ENCODE results near the gene FBP1. TPM values are rescaled to one million over a fixed set of nuclear protein-coding genes. Genes with fewer than 3 reads are reported as not detected.
"Not testable (repeated sequence)": the region's sequence is repeated elsewhere in the genome, so short reads cannot be mapped to it uniquely, and the experiment has no call there.

The FBP1 gene
- total RNA-seq, 6 donors from 2014 or later: 67.1 to 423 (median 158) TPM

DNA sequence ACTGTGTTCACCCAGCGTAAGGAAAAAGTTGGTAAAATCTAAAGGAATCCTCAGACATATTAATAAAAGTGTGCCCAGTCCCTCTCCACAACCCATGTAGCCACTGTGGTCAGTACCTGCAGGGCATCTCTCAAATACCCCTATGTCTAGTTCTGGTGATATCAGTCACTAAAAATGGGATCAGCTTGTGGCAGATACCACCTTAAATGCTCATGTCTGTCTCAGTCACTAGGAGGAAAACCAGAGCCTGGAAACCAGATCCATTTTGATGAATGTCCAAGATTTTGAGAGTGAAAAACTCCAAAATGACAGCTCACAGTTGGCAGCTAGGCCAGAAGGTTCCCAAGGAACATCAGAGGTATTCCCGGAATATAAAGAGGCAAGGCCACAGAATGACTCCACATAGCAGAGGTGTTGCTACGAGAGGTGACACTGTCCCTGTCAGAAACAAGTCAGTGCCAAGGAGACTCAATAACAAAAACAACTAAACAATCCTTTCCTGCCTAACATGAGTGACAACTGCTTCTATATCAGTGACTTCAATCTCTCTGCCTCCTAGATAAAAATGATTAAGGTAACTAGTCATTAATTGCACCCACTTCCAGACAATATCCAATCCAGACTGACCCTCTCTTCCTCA lies 70.9 kb downstream of the FBP1 start:
- no peak for DNase-seq
- no peaks in the 10 kb centered on the region for H3K27me3 ChIP-seq
- no peaks in the 10 kb centered on the region for H3K36me3 ChIP-seq
- ATAC-seq (ENCODE audit: low FRiP score in 2 of 2): no peak
- TF ChIP-seq POLR2A (IDR thresholded peaks at IDR 0.05) (no peak), POLR2AphosphoS5 (IDR thresholded peaks at IDR 0.05) (no peak), EP300 (IDR thresholded peaks at IDR 0.05) (no peak)
- TF ChIP-seq, protein P1, sequence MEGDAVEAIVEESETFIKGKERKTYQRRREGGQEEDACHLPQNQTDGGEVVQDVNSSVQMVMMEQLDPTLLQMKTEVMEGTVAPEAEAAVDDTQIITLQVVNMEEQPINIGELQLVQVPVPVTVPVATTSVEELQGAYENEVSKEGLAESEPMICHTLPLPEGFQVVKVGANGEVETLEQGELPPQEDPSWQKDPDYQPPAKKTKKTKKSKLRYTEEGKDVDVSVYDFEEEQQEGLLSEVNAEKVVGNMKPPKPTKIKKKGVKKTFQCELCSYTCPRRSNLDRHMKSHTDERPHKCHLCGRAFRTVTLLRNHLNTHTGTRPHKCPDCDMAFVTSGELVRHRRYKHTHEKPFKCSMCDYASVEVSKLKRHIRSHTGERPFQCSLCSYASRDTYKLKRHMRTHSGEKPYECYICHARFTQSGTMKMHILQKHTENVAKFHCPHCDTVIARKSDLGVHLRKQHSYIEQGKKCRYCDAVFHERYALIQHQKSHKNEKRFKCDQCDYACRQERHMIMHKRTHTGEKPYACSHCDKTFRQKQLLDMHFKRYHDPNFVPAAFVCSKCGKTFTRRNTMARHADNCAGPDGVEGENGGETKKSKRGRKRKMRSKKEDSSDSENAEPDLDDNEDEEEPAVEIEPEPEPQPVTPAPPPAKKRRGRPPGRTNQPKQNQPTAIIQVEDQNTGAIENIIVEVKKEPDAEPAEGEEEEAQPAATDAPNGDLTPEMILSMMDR (IDR thresholded peaks at IDR 0.05): no peak
- H3K9me3 ChIP-seq: no peaks in the 10 kb centered on the region
- WGBS, 2 donors: 71% methylated on average over 3 of the region's 3 CpGs
- no peaks in the 10 kb centered on the region for H3K4me1 ChIP-seq
- H3K27ac ChIP-seq: no peak overlapping the region
- H3K4me3 ChIP-seq: no peak overlapping the region

DNA sequence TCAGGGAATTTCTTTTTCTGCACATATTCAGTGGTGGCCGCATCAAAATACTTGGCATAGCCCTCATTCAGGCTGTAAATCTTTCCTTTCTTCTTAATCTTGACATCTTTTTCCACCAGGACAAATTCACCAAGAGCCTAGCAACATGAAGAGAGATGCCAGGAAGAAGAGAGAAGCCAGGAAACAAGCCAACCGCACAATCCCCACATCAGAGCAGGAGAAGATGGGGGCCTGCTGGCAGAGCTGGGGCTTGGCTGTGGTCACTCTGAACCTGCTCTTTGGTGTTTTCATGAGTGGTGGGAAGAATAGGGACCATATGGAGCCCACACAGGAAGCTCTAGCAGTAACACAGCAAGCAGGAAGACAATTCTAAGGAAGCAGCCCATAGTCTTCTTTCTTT lies 72.0 kb downstream of the FBP1 start:
- Histone ChIP-seq H3K27me3 (no peaks in the 10 kb centered on the region), H3K27ac (no peak overlapping the region), H3K4me1 (no peaks in the 10 kb centered on the region), H3K9me3 (no peaks in the 10 kb centered on the region), H3K4me3 (no peak overlapping the region), H3K36me3 (no peaks in the 10 kb centered on the region)
- no peak for DNase-seq
- ATAC-seq (ENCODE audit: low FRiP score in 2 of 2): no peak
- WGBS, 2 donors: 73 to 82% methylated on average over 2 of the region's 2 CpGs
- TF ChIP-seq EP300 (IDR thresholded peaks at IDR 0.05) (no peak), POLR2A (IDR thresholded peaks at IDR 0.05) (no peak), POLR2AphosphoS5 (IDR thresholded peaks at IDR 0.05) (no peak)
- TF ChIP-seq, protein P1 (IDR thresholded peaks at IDR 0.05): no peak

DNA sequence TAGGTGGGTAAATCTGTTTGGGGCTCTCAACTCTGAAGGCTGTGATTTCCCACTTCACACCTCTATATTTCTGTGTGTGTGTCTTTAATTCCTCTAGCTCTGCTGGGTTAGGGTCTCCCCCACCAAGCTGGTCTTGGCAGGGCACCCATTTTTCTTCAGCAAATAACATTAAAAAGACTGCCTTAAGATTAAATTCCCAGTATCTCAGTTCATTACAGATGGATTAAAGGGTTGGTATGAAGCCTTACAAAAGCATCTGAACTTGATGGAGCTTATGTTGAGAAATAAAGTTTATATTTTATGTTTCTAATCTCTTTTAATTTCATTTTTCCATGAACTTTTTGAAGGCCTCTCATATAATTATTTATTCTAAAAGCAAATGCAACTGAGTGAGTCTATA lies 72.8 kb downstream of the FBP1 start:
- TF ChIP-seq, protein P1 (IDR thresholded peaks at IDR 0.05): no peak
- TF ChIP-seq EP300 (IDR thresholded peaks at IDR 0.05): no peak
- TF ChIP-seq POLR2AphosphoS5 (IDR thresholded peaks at IDR 0.05): no peak
- TF ChIP-seq POLR2A (IDR thresholded peaks at IDR 0.05): no peak
- Histone ChIP-seq H3K9me3 (no peaks in the 10 kb centered on the region), H3K27ac (no peak overlapping the region), H3K4me1 (no peaks in the 10 kb centered on the region), H3K36me3 (no peaks in the 10 kb centered on the region), H3K4me3 (no peak overlapping the region), H3K27me3 (no peaks in the 10 kb centered on the region)
- DNase-seq: no peak
- no peak for ATAC-seq (ENCODE audit: low FRiP score in 2 of 2)

DNA sequence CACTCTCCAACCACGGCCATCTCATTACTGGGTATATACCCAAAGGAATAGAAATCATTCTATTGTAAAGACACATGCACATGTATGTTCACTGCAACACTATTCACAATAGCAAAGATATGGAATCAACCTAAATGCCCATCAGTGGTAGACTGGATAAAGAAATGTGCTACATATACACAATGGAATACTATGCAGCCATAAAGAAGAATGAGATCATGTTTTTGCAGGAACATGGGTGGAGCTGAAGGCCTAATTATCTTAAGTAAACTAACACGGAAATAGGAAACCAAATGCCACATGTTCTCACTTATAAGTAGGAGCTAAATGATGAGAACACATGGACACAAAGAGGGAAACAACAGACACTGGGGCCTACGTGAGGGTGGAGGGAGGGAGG lies 75.0 kb downstream of the FBP1 start:
- not testable (repeated sequence) for ATAC-seq (ENCODE audit: low FRiP score in 2 of 2); H3K27me3 ChIP-seq; H3K36me3 ChIP-seq; H3K4me3 ChIP-seq; H3K9me3 ChIP-seq; H3K4me1 ChIP-seq; DNase-seq; H3K27ac ChIP-seq
- WGBS, 2 donors: 58 to 70% methylated on average over 3 of the region's 3 CpGs

DNA sequence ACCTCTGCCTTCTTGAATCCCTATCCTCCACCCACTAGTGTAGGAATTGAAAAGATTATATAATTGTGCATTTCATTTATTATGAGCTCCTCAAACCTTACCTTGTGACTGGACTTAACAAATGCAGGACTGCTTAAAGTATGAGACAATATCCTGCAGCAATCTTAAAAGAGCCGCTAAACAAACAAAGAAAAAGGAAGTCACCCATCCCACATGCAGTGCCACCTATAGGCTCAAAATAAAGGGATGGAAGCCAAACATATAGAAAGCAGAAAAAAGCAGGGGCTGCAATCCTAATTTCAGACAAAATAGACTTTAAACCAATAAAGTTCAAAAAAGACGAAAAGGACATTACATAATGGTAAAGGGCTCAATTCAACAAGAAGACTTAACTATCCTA lies 75.8 kb downstream of the FBP1 start:
- no peak for ATAC-seq (ENCODE audit: low FRiP score in 2 of 2)
- Histone ChIP-seq H3K9me3 (no peaks in the 10 kb centered on the region), H3K27ac (no peak overlapping the region), H3K27me3 (no peaks in the 10 kb centered on the region), H3K4me3 (no peak overlapping the region), H3K36me3 (no peaks in the 10 kb centered on the region), H3K4me1 (no peaks in the 10 kb centered on the region)
- no peak for DNase-seq
- no peak for TF ChIP-seq POLR2AphosphoS5 (IDR thresholded peaks at IDR 0.05)
- TF ChIP-seq EP300 (IDR thresholded peaks at IDR 0.05): no peak
- TF ChIP-seq, protein P1 (IDR thresholded peaks at IDR 0.05): no peak
- TF ChIP-seq POLR2A (IDR thresholded peaks at IDR 0.05): no peak
- 51 to 83% methylated on average over 2 of the region's 2 CpGs for WGBS, 2 donors

Measured in upper lobe of left lung (tissue), 6 donors.